Smooth muscle cell (in vitro differentiated cells): ENCODE results near the gene HGD. TPM values are rescaled to one million over a fixed set of nuclear protein-coding genes. Genes with fewer than 3 reads are reported as not detected.
"Not testable (repeated sequence)": the region's sequence is repeated elsewhere in the genome, so short reads cannot be mapped to it uniquely, and the experiment has no call there.

Experiments used
- DNase-seq: peaks from one replicate; lab custom pipeline; 2025; ENCODE audit not compliant: unreplicated experiment; lab: John Stamatoyannopoulos, UW
- H2AFZ ChIP-seq: fragments of 200-600 bp; sonication (generic); 2 replicates; pipeline ENCODE4 v1.6.0; 2016; ENCODE audit warnings: antibody characterized with exemption, low read depth, mild to moderate bottlenecking
- H3F3A ChIP-seq: fragments of 200-600 bp; sonication (generic); 2 replicates; pipeline ENCODE4 v1.6.0; 2017; ENCODE audit warnings: antibody characterized with exemption, low read depth
- H3K27ac ChIP-seq: fragments of 200-600 bp; sonication (generic); 2 replicates; pipeline ENCODE4 v1.5.1; 2016; ENCODE audit warnings: low read depth, mild to moderate bottlenecking
- H3K27me3 ChIP-seq: fragments of 200-600 bp; sonication (generic); 2 replicates; pipeline ENCODE4 v1.6.1; 2016; ENCODE audit warnings: low read depth, mild to moderate bottlenecking
- H3K36me3 ChIP-seq: fragments of 200-600 bp; sonication (generic); 2 replicates; pipeline ENCODE4 v1.5.1; 2016; ENCODE audit warnings: low read depth
- H3K4me1 ChIP-seq: fragments of 200-600 bp; sonication (generic); 2 replicates; pipeline ENCODE4 v1.5.1; 2016; ENCODE audit warnings: low read depth
- H3K4me2 ChIP-seq: fragments of 200-600 bp; sonication (generic); 2 replicates; pipeline ENCODE4 v1.6.0; 2016; ENCODE audit warnings: mild to moderate bottlenecking
- H3K4me3 ChIP-seq: fragments of 200-600 bp; sonication (generic); 2 replicates; pipeline ENCODE4 v1.5.1; 2016; ENCODE audit warnings: mild to moderate bottlenecking
- H3K79me2 ChIP-seq: fragments of 200-600 bp; sonication (generic); 2 replicates; pipeline ENCODE4 v1.6.0; 2016; ENCODE audit warnings: low read depth, mild to moderate bottlenecking
- H3K9ac ChIP-seq: fragments of 200-600 bp; sonication (generic); 2 replicates; pipeline ENCODE4 v1.6.0; 2016; ENCODE audit warnings: low read depth
- H3K9me3 ChIP-seq: fragments of 200-600 bp; sonication (generic); replicated peaks from 2 replicates; pipeline ENCODE4 v1.5.1; 2016; ENCODE audit warnings: low read depth
- H4K20me1 ChIP-seq: fragments of 200-600 bp; sonication (generic); 2 replicates; pipeline ENCODE4 v1.6.0; 2016; ENCODE audit warnings: low read depth
- WGBS: methylation state at CpG from one replicate; pipeline ENCODE4 v1.1.7; 2016; ENCODE audit warnings: low lambda C conversion rate; 5-methylcytosine and 5-hydroxymethylcytosine counted together
- polyA plus RNA-seq: library from polyadenylated mRNA; unstranded; fragments of >200 nt; fragmentation: Nextera tagmentation; extraction: Ambion mirVana; gene quantifications from 2 replicates; pipeline ENCODE4 v1.2.1, GENCODE V29; 2016
- total RNA-seq: library from RNA; depleted of rRNA; stranded (reverse); fragments of >200 nt; gene quantifications from 2 replicates; pipeline ENCODE4 v1.2.3, GENCODE V29; 2014
- TF ChIP-seq, protein P1 (sequence below): fragments of 200-600 bp; sonication (generic); IDR thresholded peaks from 2 replicates; pipeline ENCODE4 v1.5.1; 2017; ENCODE audit warnings: borderline replicate concordance, mild to moderate bottlenecking, antibody characterized with exemption; ENCODE audit not compliant: insufficient read depth, poor library complexity, severe bottlenecking

HGD gene
- total and polyA plus RNA-seq, 2 experiments from 2014 or later: 3.8 to 10.9 TPM

DNA sequence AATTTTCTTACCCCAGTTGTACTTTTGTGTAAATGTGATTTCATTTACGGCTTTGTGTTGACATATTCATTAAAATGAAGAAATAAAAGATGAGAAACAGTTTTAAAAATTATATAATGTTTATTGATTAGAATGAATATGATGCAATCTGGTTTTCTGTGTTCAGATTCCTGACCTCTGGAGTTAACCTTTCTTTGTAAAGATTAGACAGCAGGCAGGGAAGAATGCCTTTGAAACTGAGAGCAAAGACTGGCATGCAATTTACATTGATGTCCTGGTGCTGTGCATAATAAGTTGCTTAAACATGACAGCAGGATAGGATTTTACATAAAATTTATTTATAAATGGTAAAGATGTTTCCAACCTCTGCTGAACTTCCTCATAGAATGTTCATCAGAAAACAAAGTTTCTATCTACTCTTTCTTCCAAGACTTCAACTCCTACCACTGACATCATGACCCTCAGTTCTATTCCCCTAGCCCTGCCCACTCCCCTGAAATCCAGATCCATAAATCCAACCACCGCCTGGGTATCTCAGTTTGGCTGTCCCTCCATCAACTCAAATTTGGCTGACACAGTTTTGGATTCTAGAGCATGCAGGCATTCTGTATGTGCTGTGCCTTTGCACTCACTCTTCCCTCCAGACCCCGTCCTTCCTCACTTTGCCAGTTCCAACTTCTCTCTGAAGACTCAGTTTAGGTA lies 1.7 kb downstream of the HGD start:
- no peaks in the 10 kb centered on the region for H3K27me3 ChIP-seq
- TF ChIP-seq, protein P1, sequence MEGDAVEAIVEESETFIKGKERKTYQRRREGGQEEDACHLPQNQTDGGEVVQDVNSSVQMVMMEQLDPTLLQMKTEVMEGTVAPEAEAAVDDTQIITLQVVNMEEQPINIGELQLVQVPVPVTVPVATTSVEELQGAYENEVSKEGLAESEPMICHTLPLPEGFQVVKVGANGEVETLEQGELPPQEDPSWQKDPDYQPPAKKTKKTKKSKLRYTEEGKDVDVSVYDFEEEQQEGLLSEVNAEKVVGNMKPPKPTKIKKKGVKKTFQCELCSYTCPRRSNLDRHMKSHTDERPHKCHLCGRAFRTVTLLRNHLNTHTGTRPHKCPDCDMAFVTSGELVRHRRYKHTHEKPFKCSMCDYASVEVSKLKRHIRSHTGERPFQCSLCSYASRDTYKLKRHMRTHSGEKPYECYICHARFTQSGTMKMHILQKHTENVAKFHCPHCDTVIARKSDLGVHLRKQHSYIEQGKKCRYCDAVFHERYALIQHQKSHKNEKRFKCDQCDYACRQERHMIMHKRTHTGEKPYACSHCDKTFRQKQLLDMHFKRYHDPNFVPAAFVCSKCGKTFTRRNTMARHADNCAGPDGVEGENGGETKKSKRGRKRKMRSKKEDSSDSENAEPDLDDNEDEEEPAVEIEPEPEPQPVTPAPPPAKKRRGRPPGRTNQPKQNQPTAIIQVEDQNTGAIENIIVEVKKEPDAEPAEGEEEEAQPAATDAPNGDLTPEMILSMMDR: no peak
- peak overlapping the region; percentile 34 for H3K4me3 ChIP-seq
- H3F3A ChIP-seq: no peaks in the 10 kb centered on the region
- no peak overlapping the region for H2AFZ ChIP-seq
- no peaks in the 10 kb centered on the region for H3K9me3 ChIP-seq
- H3K9ac ChIP-seq: no peak overlapping the region
- no peak overlapping the region for H3K27ac ChIP-seq
- no peaks in the 10 kb centered on the region for H3K79me2 ChIP-seq
- WGBS: 98% methylated on average over 3 of the region's 3 CpGs
- H4K20me1 ChIP-seq: no peaks in the 10 kb centered on the region
- no peak overlapping the region for H3K4me2 ChIP-seq
- peaks cover 12% of the 10 kb centered on the region for H3K4me1 ChIP-seq
- DNase-seq: no peak
- H3K36me3 ChIP-seq: no peaks in the 10 kb centered on the region

DNA sequence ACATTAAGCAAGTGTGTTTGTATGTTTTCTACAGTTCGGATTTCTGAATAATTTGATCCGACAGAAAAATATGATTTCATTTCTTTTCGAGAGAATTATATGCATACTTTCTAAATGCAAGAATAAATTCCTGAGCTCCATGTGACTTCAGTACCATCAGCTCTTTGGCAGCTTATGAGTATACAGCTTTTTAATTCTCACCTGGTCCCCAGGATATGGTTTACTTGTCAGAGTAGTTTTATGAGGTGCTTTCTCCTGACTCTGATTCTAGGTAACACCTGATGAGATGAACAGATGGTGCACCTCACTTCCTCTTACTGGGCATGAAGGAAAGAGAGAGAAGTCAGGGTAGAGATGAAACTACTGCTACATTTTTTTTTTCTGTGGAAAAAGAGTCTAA lies 3.1 kb downstream of the HGD start:
- Histone ChIP-seq H3K36me3 (no peaks in the 10 kb centered on the region), H3K9me3 (no peaks in the 10 kb centered on the region), H3K4me1 (peaks cover 12% of the 10 kb centered on the region), H3K4me2 (peak overlapping the region; percentile 63), H3K27me3 (no peaks in the 10 kb centered on the region), H2AFZ (no peak overlapping the region), H3F3A (no peaks in the 10 kb centered on the region), H3K79me2 (no peaks in the 10 kb centered on the region), H3K4me3 (peak overlapping the region; percentile 24), H4K20me1 (no peaks in the 10 kb centered on the region), H3K27ac (peak overlapping the region; percentile 22), H3K9ac (no peak overlapping the region)
- WGBS: 75% methylated on average over 3 of the region's 3 CpGs
- TF ChIP-seq, protein P1: no peak
- no peak for DNase-seq

DNA sequence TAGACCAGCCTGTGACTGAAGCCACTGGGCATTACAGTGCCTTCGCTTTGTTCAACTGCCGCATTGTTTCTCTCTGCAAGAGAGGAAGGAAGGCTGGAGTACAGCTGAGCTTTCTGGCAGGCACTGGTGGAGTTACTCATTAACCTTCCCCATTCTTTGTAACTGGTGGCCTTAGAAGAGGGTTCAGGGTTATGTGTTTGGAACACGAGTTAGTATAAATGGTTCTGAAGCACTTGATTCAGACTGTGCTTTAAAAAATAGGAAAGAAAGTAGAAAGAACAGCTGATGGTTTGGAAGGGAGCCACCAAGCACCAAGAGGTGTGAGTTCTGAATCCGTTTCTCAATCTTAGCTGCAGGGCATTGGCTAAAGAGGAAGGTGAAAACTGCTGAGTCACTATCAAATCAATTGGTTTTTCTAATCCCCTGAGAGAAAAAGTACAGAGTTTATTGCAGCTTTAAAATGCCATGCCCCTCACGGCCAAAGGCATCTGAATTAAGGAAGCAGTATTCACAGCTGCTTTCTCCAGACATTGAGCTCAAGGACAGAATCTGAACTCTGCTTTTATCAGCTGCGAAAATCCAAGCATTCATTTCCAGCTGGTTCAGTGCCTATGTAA lies 3.6 kb downstream of the HGD start:
- H3K27ac ChIP-seq: peak overlapping the region; percentile 22
- peaks cover 12% of the 10 kb centered on the region for H3K4me1 ChIP-seq
- H2AFZ ChIP-seq: peak overlapping the region; percentile 63
- peak overlapping the region; percentile 24 for H3K4me3 ChIP-seq
- H3K36me3 ChIP-seq: no peaks in the 10 kb centered on the region
- H3K4me2 ChIP-seq: peak overlapping the region; percentile 63
- no peak overlapping the region for H3K9ac ChIP-seq
- no peaks in the 10 kb centered on the region for H3K79me2 ChIP-seq
- no peaks in the 10 kb centered on the region for H4K20me1 ChIP-seq
- H3K27me3 ChIP-seq: no peaks in the 10 kb centered on the region
- H3K9me3 ChIP-seq: no peaks in the 10 kb centered on the region
- H3F3A ChIP-seq: no peaks in the 10 kb centered on the region
- TF ChIP-seq, protein P1: no peak
- 39% methylated on average over 6 of the region's 6 CpGs for WGBS
- no peak for DNase-seq

DNA sequence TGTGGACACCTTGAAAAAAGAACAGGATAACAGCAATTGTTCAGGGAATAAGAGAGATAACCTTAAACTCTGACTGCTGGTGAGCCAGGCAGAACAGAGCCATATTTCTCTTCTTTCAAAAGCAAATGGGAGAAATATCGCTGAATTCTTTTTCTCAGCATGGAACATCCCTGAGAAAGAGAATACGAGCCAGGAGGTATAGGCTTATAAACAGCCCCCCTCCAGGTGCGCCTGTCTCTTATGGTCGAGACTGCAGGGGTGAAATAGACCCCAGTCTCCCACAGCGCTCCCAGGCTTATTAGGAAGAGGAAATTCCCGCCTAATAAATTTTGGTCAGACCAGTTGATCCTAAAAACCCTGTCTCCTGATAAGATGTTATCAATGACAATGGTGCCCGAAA lies 4.8 kb downstream of the HGD start:
- not testable (repeated sequence) for H3K4me3 ChIP-seq, H4K20me1 ChIP-seq, DNase-seq, H3F3A ChIP-seq, H3K4me2 ChIP-seq, H3K9me3 ChIP-seq, H3K9ac ChIP-seq, H3K79me2 ChIP-seq, H2AFZ ChIP-seq, H3K27me3 ChIP-seq, H3K27ac ChIP-seq, H3K36me3 ChIP-seq
- H3K4me1 ChIP-seq: peaks cover 12% of the 10 kb centered on the region
- 88% methylated on average over 7 of the region's 7 CpGs for WGBS
